ENCODE data around the gene KY.

Gene KY, protein sequence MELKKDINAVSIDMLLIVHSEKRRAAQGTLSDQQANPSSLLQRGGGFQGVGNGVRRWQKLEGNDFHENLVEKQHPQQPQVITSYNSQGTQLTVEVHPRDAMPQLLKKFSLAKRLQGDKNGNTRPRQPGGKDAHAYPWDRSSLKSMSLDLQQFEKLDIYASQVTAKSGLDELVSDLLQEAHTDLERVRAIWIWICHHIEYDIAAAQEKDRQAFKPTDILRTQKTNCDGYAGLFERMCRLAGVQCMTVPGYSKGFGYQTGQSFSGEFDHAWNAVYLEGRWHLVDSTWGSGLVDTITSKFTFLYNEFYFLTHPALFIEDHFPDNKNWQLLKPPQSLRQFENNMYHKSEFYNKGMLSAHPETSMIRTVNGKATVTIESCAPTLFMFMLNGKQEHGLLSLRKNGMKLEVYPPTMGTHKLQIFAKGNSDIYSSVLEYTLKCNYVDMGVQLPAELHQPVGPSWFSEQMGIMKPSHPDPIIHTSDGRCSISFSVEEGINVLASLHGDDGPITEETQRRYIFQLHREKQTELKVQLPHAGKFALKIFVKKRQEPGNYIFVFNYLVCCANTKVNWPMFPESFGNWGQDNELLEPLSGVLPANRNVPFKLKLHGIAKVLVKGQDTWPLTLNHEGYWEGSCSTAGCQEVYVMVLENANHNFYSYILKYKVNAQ

DNA sequence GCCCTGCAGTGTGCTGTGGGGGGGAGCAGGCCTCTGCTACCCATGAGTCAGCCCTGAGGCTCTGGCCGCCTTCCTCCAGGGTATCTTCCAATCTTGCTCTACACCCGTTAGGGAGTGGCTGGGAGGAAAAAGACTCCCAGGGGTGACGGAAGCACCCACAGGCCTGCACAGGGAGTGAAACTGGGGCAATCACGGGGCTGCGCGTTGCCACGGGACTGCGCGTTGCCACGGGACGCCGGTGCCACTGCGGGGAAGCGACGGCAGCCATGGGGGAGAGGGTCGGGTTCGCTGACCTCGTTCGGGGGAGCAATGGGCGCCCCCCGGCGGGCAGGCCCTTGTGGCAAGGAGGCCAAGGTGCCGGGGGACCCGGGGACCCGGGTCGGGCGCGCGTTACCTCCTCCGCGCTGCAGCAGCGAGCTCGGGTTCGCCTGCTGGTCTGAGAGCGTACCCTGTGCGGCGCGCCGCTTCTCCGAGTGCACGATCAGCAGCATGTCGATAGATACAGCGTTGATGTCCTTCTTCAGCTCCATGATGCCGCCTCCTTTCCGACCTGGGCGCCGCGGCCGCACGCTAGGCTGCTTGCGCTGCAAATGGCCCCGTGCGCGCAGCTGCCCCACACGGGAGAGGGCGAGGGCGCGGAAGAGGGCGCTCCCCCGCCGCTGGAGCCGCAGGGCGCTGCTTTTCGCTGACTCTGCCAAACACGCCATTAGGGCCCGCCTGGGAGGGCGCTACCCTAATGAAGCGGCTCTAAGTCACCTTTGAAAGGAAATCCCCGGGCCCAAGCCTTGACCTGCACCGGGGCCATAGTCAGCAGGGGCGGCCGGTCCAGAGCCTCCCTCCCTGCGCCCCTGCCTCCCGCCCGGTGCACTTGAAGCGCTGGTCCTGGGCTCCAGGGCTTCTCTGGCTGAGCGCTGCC lies at the start of gene KY:
TSS of gene KY (minus strand) at position 592 of the 916 bp plus-strand sequence. CDS start at position 530, 62 bp downstream.
- no peak for DNase-seq

DNA sequence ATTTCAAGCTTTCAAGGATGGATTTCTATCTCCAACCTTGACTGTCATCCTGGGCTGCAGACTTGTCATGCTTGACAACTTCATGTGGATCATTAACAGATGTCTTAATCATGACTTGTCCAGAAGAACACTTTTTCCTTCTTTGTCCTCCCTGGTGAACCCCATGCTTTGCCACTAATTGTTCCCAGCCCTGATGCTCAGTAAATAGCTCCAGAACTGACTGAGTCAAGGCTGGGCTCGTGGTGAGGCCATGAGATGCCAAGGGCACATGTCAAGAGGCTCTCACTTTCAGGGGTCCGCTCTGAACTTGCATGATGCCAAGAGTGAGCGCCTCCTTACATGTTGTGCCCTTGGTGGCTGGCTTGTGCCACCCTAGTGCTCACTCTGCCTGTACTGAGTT lies 48.9 kb upstream of the KY start:
- no peak for DNase-seq

DNA sequence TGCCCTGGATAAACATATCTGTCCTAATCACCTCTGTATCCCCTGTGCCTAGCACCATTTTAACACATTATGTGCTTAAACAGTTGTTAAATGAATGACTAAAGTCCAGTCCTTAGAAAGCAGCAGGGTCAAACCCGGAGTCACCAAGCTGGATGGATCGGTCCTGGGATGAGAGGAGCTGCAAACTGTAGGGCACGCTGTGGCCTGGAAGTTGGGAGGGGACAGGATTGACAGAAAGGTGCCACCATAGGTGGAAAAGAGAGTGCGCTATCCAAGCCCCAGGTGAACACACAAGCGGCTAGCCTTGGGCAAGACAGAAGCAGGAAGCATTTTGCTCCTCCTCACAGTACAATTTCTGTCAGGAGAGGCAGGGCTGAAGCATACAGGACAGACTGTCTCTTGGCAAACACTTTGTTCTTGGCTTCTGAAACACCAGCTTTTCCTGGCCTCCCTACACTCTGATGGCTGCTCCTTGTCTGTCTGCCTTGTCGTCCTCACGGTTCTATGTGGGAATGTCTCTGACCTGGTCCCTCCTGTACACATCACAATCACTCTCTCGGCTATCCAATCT lies 48.4 kb upstream of the KY start:
- no peak for DNase-seq

DNA sequence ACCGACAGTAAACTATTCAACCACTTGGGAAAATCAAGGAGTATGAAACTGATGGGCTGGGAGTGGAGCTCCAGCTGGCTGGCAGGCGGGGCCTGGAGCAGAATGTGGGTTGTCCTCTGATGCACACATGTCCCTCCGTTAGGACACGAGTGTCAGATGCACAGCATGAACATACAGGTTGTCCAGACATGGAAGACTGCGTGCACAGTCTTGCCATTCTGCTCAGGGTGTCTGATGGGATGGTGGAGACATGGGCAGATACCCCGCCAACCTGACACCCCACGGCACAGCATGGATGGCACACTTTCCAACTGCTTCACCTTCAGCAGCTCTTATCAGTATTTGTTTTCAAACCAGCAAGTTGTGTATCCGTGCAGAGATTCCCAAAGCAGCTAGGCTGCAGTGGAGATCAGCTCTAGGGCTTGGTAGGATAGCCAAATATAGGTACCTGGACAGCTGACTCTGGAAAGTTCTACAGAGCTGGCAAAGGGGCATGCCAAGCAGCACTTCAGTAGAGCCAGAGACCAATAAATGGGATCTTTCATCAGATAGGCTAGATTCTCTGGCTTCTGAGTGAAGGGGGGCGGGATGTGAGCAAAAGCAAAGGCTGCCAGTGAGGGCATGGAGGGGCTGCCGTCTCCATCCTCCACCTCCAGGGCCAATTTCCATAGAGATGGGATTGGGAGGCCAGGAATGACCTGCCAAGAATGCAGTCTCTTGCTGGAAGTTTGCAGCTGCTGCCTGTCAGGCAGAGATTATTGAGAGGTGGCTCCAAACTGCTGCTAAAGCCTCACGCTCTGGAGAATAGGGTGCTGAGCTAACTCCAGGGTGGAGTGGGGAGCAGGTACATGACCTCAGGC lies 47.2 kb upstream of the KY start:
- no peak for DNase-seq

DNA sequence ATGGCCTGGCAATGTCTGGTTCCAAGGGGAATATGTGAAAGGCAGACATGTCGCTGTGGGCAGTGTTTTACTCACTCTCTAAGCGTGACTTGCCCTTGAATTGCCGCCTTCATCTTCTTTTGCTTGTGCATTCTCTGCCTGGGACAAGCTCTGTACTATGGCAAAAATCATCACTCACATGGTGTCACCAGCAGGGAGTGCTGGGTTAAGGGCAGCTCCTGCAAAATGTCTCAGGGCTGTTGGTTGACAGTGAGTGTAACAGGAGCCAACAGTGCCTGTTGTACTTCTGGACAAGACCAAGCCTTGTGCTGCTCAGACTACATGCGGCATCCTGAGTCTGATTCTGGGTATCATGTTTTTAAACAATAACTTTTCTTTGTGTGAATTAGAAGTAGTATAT lies 45.3 kb upstream of the KY start:
- DNase-seq: no peak

DNA sequence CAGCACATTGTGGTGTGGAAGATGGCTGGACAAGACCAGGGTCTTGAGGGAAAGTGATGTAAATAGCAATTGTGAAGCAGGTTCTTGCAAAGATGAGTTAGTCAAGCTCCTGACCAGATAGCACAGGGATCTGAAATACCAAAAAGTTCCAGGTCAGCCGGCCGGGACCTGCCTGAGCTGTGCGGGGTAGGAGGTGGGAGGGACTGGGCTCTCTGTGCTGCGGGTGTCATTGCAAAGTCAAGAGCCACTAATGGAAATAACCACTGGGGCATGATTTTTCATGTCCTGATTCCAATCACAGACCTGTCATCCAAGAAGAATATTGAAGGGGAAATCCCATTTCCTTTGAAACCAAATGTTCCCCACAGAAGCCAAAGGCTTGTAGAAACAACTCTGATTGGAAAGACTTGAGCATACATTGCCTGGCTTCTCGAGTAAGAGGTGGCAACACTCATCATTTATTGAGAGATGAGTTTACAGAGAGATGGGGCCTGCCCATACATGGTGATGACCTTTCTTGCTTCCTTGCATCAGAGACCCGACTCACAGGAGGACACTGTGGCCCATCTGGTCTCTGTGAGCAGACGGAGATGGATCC lies 44.2 kb upstream of the KY start:
- DNase-seq: no peak

DNA sequence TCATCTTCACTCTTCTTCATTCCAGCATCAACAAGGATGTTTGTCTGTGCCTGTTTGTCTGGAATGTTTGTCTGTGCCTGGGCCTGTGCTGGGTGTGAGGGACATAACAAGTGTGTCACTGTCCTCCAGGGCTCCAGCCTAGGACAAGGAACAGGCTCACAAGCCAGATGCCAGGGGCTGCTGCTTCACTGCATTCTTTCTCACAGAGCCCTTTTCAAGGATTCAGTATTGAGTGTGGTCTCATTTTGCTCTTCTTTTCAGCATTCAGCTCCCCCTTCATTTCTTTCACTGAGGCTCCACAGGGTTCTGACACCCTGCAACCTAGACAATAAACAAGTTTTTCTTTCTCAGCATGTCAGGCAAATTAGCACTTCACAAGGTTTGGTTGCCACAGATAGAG lies 43.6 kb upstream of the KY start:
- DNase-seq: no peak

DNA sequence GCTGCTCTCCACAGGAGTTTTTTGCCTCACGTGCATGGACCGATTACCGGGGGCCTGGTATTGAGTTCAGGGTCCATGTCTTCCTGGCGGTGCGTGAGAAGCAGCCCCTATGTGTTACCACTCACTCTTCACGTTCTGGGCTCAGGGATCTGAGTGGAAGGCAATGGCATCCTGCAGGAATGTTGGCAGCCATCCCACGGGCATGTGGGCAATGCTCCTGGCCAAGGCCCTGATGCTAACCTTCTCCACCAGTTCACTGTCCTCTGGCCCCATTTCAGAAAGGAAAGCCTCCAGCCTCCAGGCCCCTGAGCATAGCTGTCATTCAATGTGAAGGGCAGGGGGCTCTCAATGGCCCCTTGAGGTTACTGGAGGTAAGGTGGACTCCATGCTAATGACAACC lies 43.0 kb upstream of the KY start:
- DNase-seq: no peak

DNA sequence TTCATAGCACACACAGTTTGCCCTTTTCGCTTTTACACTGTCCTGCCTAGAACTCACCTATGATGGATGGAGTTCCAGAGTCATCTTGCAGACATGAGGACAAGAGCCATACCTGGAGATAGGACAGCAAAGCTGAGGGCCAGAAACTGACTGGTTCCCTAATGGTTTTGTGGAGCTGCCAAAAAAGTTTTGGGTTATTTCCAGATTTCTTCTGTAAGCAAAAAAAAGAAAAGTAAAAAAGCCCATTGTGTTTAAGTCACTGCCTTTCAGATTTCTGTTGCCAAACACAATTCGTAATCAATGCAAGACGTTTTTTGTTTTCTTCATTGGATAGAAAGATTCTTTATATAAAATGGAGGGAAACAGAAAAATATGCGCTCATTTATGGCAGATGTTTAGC lies 42.4 kb upstream of the KY start:
- DNase-seq: no peak

DNA sequence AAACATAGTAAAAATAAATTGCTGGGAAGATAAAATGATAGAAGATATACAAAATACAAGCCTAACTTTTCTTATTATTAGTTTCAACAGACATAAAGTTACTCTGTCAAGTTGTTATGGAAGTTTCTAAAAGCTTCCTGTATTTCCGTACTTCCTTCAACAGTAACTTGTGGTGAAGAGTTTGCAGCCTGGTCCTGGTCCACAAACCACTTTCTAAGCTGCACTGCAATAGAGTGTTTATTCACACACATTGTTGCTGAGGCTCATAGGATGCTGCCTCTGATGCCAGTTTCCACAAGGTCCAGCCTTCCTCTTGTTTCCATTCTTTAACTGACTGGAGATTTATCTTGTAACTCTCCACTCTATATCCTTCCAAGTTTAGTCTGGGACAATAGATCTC lies 39.4 kb upstream of the KY start:
- no peak for DNase-seq

DNA sequence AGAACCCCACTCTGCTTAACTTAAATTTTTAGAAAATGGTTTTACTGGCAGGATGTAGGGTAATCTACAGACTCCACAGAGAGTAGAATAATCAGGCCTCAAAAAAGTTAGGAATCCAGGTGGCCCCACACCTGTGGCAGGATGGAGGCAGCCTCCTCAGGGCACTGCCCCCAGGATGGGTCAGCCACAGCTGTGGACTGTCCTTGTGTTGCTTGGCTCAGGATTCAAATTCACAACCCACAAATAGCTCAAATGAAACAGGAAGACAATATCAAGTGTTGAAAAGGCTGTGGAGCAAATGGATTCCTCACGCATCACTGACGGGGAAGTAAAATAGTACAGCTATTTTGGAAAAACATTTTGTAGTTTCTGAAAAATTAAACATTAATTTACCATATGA lies 36.8 kb upstream of the KY start:
- DNase-seq: no peak

DNA sequence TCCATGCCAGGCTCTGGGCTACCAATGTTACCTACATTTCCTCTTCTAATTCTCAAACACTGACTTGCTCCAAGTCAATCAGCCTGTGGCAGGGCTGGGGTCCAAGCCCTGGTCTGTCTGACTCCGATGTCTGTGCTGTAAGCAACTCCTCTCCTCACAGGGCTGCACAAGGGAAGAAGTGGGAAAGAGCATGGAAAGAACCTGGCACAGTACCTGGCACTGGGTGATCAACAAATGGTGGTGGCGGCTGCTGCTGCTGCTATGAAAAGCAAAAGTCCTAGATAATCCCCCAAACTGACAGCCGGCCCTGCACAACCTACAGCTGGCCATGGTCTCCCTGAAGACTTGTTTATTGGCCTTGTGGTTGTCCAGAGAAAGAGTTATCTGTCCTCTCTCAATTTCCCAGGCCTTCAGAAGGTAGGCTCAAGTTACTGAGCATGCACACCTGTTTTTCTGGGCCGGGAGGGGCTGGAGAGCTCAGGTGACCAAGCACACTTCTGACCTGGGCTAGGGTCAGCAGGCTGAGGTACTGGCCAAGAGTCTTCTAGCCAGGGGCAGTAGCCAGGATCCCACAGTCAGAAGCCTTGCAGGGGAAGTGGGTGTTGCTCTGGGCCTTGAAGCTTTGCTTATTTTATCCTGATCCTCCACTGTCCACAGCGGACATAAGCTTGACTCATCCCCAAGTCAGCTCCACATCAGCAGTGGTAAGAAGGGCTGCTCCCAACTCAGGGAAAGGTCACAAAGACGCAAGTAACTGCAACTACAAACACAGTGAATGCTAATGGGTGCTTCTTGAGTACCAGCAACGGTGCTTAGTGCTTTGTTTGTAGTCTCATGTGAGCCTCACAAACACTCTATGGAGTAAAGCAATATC lies 35.3 kb upstream of the KY start:
- DNase-seq: no peak

DNA sequence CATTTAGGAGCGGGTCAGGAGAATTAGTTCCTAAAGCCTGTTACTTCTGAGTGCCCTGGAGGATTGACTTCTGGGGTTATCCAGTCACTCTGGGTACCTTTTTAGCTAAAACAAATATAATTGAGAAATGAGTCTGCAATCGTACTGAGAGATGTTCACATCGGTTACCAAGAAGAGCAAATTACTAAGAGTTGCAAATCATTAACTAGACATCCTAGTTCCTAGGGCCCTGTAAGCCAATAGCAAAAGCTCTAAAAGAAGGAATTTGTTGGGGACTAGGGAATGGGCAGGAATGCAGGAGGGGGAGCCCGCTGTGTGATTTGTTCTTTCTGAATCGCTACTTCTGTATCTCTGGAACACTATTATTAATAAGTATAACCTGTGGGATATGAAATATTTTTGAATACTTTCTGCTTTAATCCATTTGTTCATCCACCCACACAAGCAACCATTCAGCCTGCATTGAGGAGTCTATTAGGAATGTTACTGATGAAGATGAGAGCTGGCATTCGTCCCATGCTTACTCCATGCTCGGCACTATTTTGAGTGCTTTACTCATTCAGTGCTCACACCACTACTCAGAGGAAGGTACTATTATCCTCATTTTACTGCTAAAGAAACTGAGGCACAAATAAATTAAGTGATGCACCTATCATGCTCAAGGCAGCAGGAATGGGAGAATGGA lies 31.5 kb upstream of the KY start:
- DNase-seq: no peak

DNA sequence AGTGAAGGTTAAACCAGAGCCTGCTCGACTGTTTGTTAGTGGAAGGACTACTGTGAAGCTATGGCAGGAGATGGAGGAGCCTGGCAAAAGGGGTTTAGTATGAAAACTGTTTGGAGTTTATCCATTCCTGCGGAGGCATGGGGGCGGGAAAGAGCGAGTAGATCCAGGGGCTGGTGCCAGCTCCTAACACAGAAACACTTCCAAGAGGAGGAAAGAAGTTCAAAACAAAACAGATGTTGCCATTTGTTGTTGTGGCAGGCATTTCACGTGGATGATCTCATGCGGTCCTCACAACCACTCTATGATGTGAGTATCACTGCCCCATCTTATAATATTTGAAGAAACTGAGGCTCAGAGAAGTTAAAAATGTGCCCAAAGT lies 30.7 kb upstream of the KY start:
- DNase-seq: no peak

DNA sequence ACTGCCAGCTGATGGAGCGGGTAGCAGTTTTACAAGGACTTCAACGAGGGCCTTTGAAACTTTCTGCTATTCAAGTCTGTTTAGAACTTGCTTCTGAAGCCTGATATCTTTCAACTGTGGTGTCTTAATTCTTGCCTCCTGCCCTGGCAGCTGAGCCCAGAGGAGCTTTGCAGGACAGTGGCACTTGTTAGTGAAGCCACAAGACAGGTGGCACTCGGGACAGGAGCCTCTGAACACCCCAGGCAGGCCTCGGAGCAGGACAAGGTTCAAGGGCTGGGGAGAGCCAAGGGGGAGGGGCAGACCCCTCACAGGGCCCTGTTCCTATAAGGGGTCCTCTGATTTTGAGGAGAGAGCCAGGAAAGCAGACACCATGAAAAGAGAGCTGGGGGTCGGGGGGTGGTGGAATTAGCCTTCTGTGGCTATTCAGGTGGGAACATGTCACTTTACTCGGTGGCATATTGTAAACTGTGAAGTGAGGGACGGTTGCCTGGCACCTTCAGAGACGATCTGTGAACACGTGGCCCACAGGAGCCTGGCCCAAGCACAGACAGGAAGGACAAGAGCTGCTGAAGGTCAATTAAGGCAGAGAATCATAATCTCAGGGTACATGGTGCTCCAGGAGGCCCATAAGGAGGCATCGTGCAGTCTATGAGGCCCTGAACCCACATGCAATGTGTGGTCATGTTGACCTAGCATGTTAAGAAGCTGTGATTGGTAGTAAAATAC lies 30.1 kb upstream of the KY start:
- DNase-seq: no peak

DNA sequence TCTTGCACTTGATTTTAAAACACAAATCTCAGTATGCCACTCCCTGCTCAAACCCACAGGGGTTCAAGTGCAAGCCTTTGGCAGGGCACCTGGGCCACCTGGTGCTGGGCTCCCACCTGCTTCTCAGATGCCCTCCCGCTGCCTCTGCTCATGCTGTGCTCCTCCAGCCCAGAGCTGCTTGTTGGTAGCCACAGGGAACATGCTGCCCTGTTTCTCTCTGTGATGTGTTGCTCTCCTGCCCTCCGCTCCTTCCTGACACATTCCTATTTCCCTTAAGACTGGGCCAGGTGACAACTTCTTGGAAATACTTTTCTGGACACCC lies 27.1 kb upstream of the KY start:
- no peak for DNase-seq

DNA sequence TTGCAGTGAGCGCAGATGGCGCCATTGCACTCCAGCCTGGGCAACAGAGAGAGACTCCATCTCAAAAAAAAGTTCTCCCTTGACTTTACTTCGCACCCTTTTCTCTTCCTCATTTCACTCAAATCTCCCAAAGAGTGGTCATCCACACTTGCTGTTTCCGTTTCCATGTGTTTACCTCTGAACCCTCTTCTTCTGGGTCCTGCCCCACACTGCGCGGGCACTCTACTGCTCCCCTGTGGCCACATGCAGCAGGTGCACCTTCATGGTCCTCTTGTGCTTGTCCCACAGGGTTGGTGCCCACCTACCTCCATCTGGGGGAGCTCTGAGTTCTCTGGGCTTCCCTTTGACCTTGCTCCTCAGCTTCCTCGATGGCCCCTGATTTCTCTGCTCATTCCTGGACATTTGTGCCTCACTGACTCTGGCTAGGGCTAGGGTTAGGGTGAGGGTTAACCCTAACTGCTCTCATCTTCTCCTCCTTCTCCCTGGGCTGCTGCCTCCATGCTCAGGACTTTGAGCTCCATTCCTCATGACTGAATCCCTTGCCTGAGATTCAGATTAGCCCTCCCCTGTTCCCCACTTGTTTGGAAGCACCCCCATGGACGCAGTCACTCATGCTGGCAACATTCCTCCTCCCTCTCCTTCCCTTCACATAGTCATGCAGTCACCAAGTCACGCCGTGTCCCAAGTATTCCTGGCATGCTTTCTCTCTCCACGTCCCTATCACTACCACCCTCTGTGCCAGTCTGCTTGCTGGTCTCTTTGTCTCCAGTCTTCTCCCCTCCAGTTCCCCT lies 26.6 kb upstream of the KY start:
- no peak for DNase-seq

DNA sequence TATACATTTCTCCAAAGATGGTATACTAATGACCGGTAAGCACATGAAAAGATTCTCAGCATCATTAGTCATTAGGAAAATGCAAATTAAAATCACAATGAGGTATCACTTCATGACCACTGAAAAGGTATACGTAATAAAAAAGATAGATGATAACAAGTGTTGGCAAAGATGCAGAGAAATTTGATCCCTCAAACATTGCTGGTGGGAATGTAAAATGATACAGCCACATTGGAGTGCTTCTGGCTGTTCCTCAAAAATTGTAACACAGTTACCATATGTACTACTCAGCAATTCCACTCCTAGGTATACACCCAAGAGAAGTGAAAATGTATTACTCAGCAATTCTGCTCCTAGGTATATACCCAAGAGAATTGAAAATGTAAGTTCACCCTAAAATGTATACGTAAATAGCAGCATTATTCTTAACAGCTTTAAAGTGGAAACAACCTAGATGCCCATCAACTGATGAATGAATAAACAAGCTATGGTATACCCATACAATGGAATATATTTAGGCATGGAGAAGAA lies 25.0 kb upstream of the KY start:
- no peak for DNase-seq

DNA sequence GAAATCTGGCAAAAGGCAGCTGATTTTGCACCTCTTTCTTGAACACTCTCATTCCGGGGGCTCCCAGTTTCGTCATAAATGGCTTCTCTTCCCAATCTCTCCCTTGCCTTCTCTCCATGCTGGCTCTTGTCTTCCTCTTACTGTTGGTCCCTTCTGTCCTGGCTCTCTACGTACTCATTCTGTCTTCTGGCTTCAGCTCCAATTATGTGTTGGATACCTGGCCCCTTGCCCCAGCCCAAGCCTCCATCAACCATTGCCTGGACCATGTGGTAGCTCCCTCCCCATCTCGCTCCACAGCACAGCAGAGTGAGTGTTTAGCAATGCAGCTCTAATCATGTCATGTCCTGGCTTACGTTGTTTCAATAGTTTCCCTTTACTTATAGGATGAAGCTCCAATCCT lies 21.7 kb upstream of the KY start:
- no peak for DNase-seq
